Testis (tissue), 3 donors: Measurements from ENCODE around the gene LILRB2. TPM values are rescaled to one million over a fixed set of nuclear protein-coding genes. Genes with fewer than 3 reads are reported as not detected.
"Not testable (repeated sequence)": the region's sequence is repeated elsewhere in the genome, so short reads cannot be mapped to it uniquely, and the experiment has no call there.

Experiments
- DNase-seq: peaks from one replicate; pipeline ENCODE4 v3.0.0-alpha.2; 2019
- H3K27ac ChIP-seq, 2 donors: fragments of 200-600 bp; sonication (generic); one replicate each; pipeline ENCODE4 v1.5.1; 2019
- H3K27me3 ChIP-seq: fragments of 200-600 bp; sonication (generic); one replicate; pipeline ENCODE4 v1.5.1; 2019
- H3K36me3 ChIP-seq: fragments of 200-600 bp; sonication (generic); one replicate; pipeline ENCODE4 v1.5.1; 2017; ENCODE audit warnings: low read depth; ENCODE audit errors: missing control alignments
- H3K4me1 ChIP-seq: fragments of 200-600 bp; sonication (generic); one replicate; pipeline ENCODE4 v1.5.1; 2019
- H3K4me3 ChIP-seq, 2 donors: fragments of 200-600 bp; sonication (generic); one replicate each; pipeline ENCODE4 v1.5.1; 2017 to 2019
- H3K9me3 ChIP-seq: fragments of 200-600 bp; sonication (generic); one replicate; pipeline ENCODE4 v1.5.1; 2017
- CTCF ChIP-seq, 3 experiments: fragments of 450-650 bp in 2 of 3; fragments of 200-600 bp in 1 of 3; sonication (generic) in 1 of 3; IDR thresholded peaks; one replicate each; pipeline ENCODE4 v1.5.1; 2016 to 2019; ENCODE audit warnings: antibody characterized with exemption in 3 of 3, mild to moderate bottlenecking in 2 of 3, moderate library complexity in 1 of 3
- POLR2A ChIP-seq: fragments of 450-650 bp; IDR thresholded peaks from one replicate; pipeline ENCODE4 v1.6.1; 2017; ENCODE audit warnings: antibody characterized with exemption, mild to moderate bottlenecking, moderate library complexity
- WGBS, 2 donors: methylation state at CpG; one replicate each; pipeline ENCODE4 v1.1.5; 2018; 5-methylcytosine and 5-hydroxymethylcytosine counted together
- intact Hi-C: fragments of 100-400 bp; cut with DNase I; formaldehyde crosslinking; loops from one replicate; pipeline ENCODE4 v1.15.1; 2023; ENCODE audit warnings: low total_unique reads
- polyA plus RNA-seq: library from polyadenylated mRNA; stranded (reverse); fragments of 350-450 nt; fragmentation: Illumina TruSeq; extraction: RNeasy Lipid Tissue Mini Kit (QIAGEN cat#74804); gene quantifications from one replicate; pipeline ENCODE4 v1.2.3, GENCODE V29; 2014; ENCODE audit warnings: low read depth, low replicate concordance; ENCODE audit not compliant: insufficient read depth
- total RNA-seq, 2 donors: library from RNA; depleted of rRNA; stranded (reverse); fragments of >200 nt; gene quantifications; one replicate each; pipeline ENCODE4 v1.2.3, GENCODE V29; 2016

LILRB2 gene
- total and polyA plus RNA-seq, 3 donors from 2014 or later: 0.71 to 3.0 (median 0.99) TPM

GRCh38 chr19:54299126-54299498 is 18.2 kb upstream of the LILRB2 start:
- TF ChIP-seq POLR2A (no peak), CTCF (IDR thresholded peaks at IDR 0.05) (no peak)

GRCh38 chr19:54298357-54299125 is 17.6 kb upstream of the LILRB2 start:
- Histone ChIP-seq H3K27ac (no peak overlapping the region), H3K36me3 (no peaks in the 10 kb centered on the region), H3K4me1 (no peaks in the 10 kb centered on the region), H3K4me3 (no peak overlapping the region), H3K9me3 (no peaks in the 10 kb centered on the region), H3K27me3 (no peaks in the 10 kb centered on the region)
- TF ChIP-seq POLR2A (no peak), CTCF (IDR thresholded peaks at IDR 0.05) (no peak)
- intact Hi-C loops: no loop called here
- WGBS, 2 donors: 52 to 72% methylated on average over 3 of the region's 4 CpGs
- DNase-seq: no peak

More at GRCh38 chr19:54299126-54299498, 18.2 kb upstream of the LILRB2 start:
- intact Hi-C loops: no loop called here
- Histone ChIP-seq H3K36me3 (no peaks in the 10 kb centered on the region), H3K27ac (no peak overlapping the region), H3K4me3 (no peak overlapping the region), H3K27me3 (no peaks in the 10 kb centered on the region), H3K4me1 (no peaks in the 10 kb centered on the region), H3K9me3 (no peaks in the 10 kb centered on the region)
- DNase-seq: no peak
- 65 to 72% methylated on average over 5 to 7 of the region's 7 CpGs for WGBS, 2 donors

- no peaks in the 10 kb centered on the region for H3K4me1 ChIP-seq
- H3K9me3 ChIP-seq: no peaks in the 10 kb centered on the region
- no peaks in the 10 kb centered on the region for H3K27me3 ChIP-seq
- H3K4me3 ChIP-seq: no peak overlapping the region
- 57 to 71% methylated on average over 5 to 7 of the region's 7 CpGs for WGBS, 2 donors
- TF ChIP-seq POLR2A: no peak
- TF ChIP-seq CTCF (IDR thresholded peaks at IDR 0.05): no peak
- H3K36me3 ChIP-seq: no peaks in the 10 kb centered on the region
- intact Hi-C loops: no loop called here
- no peak overlapping the region for H3K27ac ChIP-seq
- no peak for DNase-seq
Observed at GRCh38 chr19:54297759-54298305, 16.9 kb upstream of the LILRB2 start.

DNA sequence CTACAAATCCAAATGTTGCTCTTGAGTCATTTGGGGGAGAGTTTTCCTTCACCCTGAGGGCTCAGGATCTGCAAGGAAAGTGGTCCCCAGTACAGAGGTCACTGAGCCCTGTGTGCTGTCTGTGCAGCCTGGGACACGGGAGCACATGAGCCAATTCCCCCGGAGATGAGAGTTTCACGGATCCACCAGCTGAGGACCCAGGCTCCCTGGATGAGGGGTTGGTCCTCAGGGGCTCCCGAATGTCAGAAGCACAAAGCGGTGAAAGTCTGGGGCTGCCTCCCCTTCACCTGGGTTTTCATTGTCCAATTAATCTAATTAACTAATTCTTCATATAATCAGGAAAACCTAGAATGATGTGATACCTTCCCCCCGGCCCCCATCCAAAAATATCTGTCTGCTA is 13.6 kb upstream of the LILRB2 start:
- Histone ChIP-seq H3K36me3 (no peaks in the 10 kb centered on the region), H3K27ac (no peak overlapping the region), H3K9me3 (no peaks in the 10 kb centered on the region), H3K4me1 (no peaks in the 10 kb centered on the region), H3K27me3 (no peaks in the 10 kb centered on the region), H3K4me3 (no peak overlapping the region)
- no peak for DNase-seq
- TF ChIP-seq POLR2A (no peak), CTCF (IDR thresholded peaks at IDR 0.05) (no peak)
- intact Hi-C loops: no loop called here
- 83 to 89% methylated on average over 6 of the region's 6 CpGs for WGBS, 2 donors

GRCh38 chr19:54289160-54289559 is 8.2 kb upstream of the LILRB2 start:
- H3K36me3 ChIP-seq, H3K27ac ChIP-seq, H3K9me3 ChIP-seq, H3K4me1 ChIP-seq, H3K27me3 ChIP-seq, H3K4me3 ChIP-seq, DNase-seq, intact Hi-C loops: not testable (repeated sequence)
- 44 to 78% methylated on average over 8 of the region's 8 CpGs for WGBS, 2 donors
